Measurements from ENCODE around the gene DCUN1D5.
"Not testable (repeated sequence)": the region's sequence is repeated elsewhere in the genome, so short reads cannot be mapped to it uniquely, and the experiment has no call there.

The DCUN1D5 gene

GRCh38 chr11:103053997-103054396, 38.0 kb downstream of the DCUN1D5 start:
- no peak for DNase-seq

DNA sequence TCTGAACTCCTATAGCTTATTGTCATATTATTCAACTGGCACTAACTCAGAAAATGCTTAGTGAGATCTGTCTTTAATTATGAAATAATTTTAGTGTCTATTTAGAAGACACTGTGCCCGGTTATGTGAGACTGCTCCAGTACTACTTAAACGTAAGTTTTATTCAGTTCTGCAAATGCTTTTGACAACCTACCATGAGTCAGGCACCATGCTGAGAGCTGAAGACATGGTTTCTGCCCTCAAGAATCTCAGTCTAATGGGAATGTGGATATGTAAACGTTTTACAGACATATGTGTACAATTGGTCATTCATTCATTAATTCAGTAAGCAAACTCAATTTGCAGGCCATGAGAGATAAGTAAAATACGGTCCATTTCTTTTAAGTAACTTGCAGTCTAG, 40.0 kb downstream of the DCUN1D5 start:
- DNase-seq, result no peak

DNA sequence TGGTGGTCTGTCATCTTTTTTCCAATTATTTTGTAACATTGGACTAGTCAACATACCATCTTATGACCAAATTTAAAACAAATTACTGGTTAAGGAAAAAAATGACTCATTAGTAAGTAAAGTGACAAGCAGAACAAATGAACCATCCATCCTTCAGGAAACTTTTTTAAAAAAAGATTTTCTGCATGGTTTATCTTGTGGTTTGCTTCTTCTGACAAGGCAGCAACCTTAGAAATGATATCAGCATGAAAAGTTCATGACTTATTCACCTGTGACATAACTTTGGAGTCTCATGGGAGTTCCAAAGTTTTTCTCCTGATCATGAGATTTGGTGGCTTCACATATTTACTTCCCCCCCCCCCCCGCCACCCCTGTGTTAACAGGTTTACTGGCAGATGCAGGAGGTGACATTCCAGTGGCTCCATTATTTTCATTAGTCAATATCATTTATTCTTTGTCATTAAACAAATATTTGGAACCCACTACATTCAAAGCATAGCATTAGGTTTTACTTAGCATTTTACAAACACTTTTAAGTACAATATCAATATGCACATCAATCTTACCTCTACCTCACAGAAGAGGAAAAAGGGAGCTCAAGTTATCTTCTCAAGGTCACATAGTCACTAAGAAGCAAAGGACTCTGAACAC, 40.7 kb downstream of the DCUN1D5 start:
- DNase-seq, result no peak

DNA sequence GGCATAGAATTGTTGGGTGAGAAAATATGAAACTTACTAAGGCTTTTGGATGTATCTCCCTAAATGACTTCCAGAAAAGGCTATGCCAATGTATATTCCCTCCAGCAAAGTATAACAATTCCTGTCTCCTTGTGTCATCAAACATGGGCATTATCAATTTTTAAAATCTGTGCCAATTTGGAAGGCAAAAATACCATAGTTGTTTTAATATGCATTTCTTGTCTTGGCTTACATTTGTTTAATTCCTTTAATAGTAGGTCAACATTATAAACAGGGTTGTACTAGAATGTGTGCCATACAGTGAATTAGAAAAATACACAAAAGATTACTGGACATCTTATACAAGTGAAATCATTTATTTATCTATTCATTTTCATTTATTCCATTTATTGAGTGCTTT, 41.6 kb downstream of the DCUN1D5 start:
- DNase-seq, result no peak

DNA sequence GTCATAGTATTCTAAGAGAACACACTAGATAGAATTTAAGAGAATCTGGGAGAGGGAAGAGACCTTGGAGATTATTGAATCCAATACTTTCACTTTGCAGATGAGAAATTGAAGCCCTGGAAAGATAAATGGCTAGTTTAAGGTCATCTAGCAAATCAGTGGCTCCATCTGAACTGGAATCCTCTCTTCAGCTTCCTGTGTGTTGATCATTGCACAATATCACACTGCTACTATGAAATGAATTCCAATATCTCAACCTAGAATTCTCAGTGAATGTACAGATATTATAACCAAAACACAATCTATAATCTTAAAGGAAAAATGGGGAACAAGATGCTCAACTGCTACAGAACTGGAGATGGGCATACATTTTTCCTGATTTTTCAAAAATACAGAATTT, 44.1 kb downstream of the DCUN1D5 start:
- DNase-seq, result no peak

DNA sequence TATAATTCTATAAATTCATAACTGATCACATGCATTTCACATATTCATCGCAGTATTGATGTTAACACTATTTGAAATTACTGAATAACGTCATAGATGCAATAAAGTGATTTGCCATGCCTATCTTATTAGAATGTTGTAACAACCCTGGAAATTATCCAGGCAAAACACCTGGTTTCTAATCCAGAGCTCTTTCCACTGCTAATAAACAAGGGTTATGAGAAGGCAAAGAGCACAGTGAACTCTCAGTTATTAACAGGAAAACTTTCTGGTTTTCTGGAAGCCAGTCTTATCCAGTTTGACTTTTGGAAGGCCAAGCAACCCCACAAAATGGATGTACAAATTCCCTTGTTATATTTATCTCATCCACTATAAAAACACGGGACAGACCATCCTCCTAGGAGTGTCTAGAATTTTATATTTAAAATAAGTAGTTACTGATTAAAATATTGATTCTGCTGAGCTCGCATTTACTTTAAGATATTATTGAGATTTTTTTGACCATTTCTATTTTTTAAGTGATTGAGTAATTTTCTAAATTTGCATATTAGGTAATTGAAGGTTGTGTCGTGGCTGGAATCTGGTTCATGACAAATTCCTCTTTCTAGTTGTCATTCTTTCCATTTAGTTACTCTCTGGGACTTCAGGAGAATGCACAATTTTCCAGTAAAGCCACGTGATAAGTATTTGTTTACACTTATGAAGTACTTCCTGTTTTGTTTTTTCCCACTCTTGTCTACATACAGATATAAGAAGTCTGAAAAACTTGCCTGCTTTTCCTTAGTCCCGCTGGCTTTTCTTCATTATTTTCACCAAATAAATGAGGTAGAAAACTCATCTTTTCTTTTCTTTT, 47.9 kb downstream of the DCUN1D5 start:
- DNase-seq, result no peak

GRCh38 chr11:103042161-103042560, 49.8 kb downstream of the DCUN1D5 start:
- DNase-seq, result no peak

DNA sequence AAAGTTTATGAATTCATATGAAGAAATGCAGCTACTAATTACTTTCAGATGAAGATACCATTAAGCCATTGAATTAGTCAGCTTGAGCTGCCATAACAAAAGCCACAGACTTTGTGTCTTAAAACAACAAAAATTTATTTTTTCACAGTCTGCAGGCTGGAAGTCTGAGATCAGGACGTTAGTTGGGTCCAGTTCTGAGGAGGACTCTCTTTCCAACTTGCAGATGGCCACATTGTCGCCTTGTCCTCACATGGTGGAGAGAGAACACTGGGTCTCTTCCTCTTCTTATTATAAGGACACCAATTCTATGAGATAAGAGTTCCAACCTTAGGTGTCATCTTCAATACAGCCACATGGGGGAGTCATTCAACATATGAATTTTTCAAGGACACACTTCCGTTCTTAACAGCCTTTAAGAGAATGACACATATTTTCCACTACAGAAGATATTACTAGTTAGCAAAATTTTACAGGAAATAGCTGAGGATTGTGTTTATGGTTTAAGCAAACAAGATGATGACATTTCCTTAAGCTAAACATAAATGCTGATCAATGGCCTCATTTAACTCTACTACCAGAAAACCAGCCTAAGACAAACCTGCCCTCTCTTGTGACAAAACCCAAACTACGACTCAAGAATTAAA, 56.0 kb downstream of the DCUN1D5 start:
- DNase-seq, result peak; percentile 7

GRCh38 chr11:103035216-103035615, 56.7 kb downstream of the DCUN1D5 start:
- DNase-seq, result no peak

- no peak for DNase-seq
Measured at GRCh38 chr11:103031834-103032233, 60.1 kb downstream of the DCUN1D5 start.

GRCh38 chr11:103029401-103029800, 62.6 kb downstream of the DCUN1D5 start:
- DNase-seq, result no peak

DNA sequence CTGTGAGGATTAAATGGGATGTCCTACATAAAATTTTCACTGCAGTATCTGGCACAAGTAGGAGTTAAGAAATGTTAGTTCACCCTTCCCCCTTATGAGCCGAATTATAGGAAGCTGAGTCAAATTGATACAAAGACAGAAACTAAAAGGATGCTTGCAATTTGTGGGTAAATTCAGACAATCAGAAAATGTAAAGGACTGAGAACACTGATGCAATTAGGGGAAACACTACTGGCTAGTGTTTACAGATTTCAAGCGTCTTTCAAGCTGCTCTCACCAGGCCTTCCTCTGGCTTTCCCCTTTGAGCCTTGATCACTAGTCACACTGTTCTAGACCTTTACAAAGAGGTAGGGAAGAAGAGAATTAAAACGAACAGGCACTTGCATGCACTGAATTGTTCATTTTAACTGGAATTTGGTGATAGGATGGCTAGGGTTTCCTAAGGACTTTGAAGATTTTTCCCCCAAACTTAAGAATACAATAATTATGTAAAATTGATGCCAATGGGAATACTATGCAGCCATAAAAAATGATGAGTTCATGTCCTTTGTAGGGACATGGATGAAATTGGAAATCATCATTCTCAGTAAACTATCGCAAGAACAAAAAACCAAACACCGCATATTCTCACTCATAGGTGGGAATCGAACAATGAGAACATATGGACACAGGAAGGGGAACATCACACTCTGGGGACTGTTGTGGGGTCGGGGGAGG, 63.5 kb downstream of the DCUN1D5 start:
- not testable (repeated sequence) for DNase-seq

DNA sequence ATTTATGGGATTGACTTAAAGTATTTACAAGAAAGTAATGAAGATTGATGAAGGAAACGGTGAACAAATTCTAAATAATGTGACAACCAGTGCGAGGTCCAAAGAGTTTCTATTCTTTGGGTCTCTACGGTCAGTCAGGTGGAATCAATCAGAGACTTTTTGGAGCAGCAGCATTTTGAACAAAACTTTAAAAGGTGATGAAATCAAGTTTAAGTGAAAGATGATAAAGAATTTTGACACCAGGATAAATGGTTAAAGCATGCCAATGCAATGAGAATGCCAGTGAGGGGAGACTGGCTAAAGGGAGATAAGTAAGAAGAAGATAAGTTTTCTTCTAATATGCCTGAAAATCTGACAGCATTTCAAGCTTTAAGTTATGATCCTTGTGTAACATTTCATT, 67.9 kb downstream of the DCUN1D5 start:
- no peak for DNase-seq

DNA sequence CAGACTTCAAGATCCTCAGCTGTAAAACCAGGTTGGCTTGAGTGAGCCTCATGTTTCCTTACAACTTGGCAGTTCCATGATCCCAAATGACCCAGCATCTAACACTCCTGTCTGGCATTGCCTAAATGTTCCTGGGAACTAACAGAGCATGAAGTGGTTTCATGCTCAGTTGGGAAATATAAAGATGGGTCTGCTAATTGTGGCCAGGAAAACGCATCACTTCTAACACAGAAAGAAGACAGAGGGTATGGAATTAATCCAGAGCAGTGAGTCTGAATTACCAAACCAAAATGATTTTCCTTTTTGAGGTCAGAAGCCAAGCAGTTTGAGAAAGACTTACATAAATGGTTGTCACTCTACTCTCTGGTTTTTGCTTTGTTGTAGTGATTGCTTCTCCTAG, 75.9 kb downstream of the DCUN1D5 start:
- no peak for DNase-seq

DNA sequence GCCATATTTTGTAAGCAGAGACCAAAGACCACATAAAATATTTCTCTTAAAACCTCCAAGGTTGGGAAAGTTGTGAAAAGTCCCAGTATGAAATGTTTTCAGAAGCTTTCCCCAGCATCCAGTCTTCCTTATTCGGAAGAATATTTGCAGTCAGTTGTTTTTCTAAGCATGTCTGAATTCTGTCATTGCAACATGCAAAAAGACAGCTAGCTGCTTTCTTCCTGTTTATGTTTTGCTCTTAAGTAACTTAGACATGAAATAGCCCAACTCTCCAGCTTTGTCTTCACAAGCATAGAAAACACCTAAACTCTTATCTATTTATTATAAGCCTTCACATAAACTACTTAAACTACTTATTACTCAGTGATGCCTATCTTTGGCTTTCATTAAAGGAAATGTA, 78.5 kb downstream of the DCUN1D5 start:
- no peak for DNase-seq

All from retina (tissue), 1 donor.